Kidney (tissue), 14 donors: ENCODE measurements around the gene TFE3. TPM values are rescaled to one million over a fixed set of nuclear protein-coding genes. Genes with fewer than 3 reads are reported as not detected.

Experiments used
- DNase-seq, 5 donors: peaks; one replicate each; pipeline ENCODE4 v3.0.0-alpha.2; 2013 to 2020
- FAIRE-seq: peaks from 2 replicates; lab custom pipeline; 2012; peaks lifted over from hg19 to GRCh38; lab: Jason Lieb, UNC
- H3K27ac ChIP-seq, 2 donors: one replicate each; pipeline ENCODE4 v1.7.0; 2013; ENCODE audit warnings: low read depth in 2 of 2, low read length in 2 of 2, inconsistent platforms in 1 of 2
- H3K27me3 ChIP-seq: one replicate; pipeline ENCODE4 v1.7.1; 2013; ENCODE audit warnings: low read length, inconsistent platforms; ENCODE audit not compliant: control insufficient read depth, insufficient read depth
- H3K36me3 ChIP-seq, 3 donors: one replicate each; pipeline versions ENCODE4 v1.7.0 to v1.7.1; 2013; ENCODE audit warnings: low read length in 3 of 3, control low read depth in 1 of 3, inconsistent platforms in 1 of 3; ENCODE audit not compliant: insufficient read depth in 3 of 3, control insufficient read depth in 2 of 3
- H3K4me1 ChIP-seq, 3 donors: one replicate each; pipeline versions ENCODE4 v1.7.0 to v1.7.1; 2013; ENCODE audit warnings: low read length in 3 of 3, inconsistent platforms in 1 of 3, low read depth in 1 of 3; ENCODE audit not compliant: control insufficient read depth in 2 of 3, insufficient read depth in 2 of 3
- H3K4me3 ChIP-seq, 3 donors: one replicate each; pipeline versions ENCODE4 v1.7.0 to v1.8.1; 2013; ENCODE audit warnings: low read length in 3 of 3, control low read depth in 1 of 3, inconsistent platforms in 1 of 3
- H3K9ac ChIP-seq, 3 donors: one replicate each; pipeline versions ENCODE4 v1.7.0 to v1.7.1; 2013; ENCODE audit warnings: low read length in 3 of 3, control low read depth in 1 of 3, inconsistent platforms in 1 of 3
- H3K9me3 ChIP-seq, 3 donors: one replicate each; pipeline versions ENCODE4 v1.7.0 to v1.7.1; 2013; ENCODE audit warnings: low read length in 3 of 3, control low read depth in 1 of 3, inconsistent platforms in 1 of 3; ENCODE audit not compliant: control insufficient read depth in 2 of 3, insufficient read depth in 1 of 3
- CTCF ChIP-seq: IDR thresholded peaks from 3 replicates; pipeline ENCODE4 v1.5.1; 2012; ENCODE audit warnings: mild to moderate bottlenecking, moderate library complexity, borderline replicate concordance; ENCODE audit not compliant: insufficient read depth; ENCODE audit errors: extremely low read depth
- intact Hi-C: fragments of 100-400 bp; cut with DNase I; formaldehyde crosslinking; loops from one replicate; pipeline ENCODE4 v1.11.1; 2022
- polyA plus RNA-seq: library from polyadenylated mRNA; stranded (reverse); fragments of 350-450 nt; fragmentation: Illumina TruSeq; extraction: RNeasy Lipid Tissue Mini Kit (QIAGEN cat#74804); gene quantifications from one replicate; pipeline ENCODE4 v1.2.3, GENCODE V29; 2014; ENCODE audit warnings: low read depth, low replicate concordance; ENCODE audit not compliant: insufficient read depth
- total RNA-seq: library from RNA; stranded (reverse); fragmentation: NEBNext Ultra II Directional; extraction: Animal tissue kit (Norgen Biotek cat#: 25700); gene quantifications from one replicate; pipeline ENCODE4 v1.2.1, GENCODE V29; 2021
- donor health status: control.
- donor health status: control.
- donor health status: control.
- donor health status: control.
- donor health status: control.
- donor health status: DM: yes; HTN: yes; CAD: no.
- donor health status: Normal renal cell carcinoma (clear cell type).

The TFE3 gene
- total and polyA plus RNA-seq, 2 donors from 2014 or later = 32.8 to 47.3 TPM

- TF ChIP-seq CTCF = no peak
- peaks cover 0 to 7% (median 0%) of the 10 kb centered on the region in 3 donors for H3K4me1 ChIP-seq
- H3K9ac ChIP-seq = no peak overlapping the region
- FAIRE-seq (no peak), DNase-seq (peak in 1 of 5 donors; percentile 42)
- no peaks in the 10 kb centered on the region for H3K9me3 ChIP-seq
- no peak overlapping the region for H3K27ac ChIP-seq
- H3K4me3 ChIP-seq = no peak overlapping the region
- H3K36me3 ChIP-seq = peaks cover 0 to 9% (median 0%) of the 10 kb centered on the region in 3 donors
- H3K27me3 ChIP-seq = no peaks in the 10 kb centered on the region
- intact Hi-C loops = no loop called here
Measured at GRCh38 chrX:49075347-49075746, 32.2 kb upstream of the TFE3 start.

- peak; percentile 86 for FAIRE-seq
- Histone ChIP-seq H3K27ac (peak within 1 kb of the TSS in 1 of 2 donors; percentile 64), H3K4me3 (peak within 1 kb of the TSS; percentile 61 to 73 (median 64)), H3K27me3 (no peaks in the 10 kb centered on the region), H3K9ac (peak within 1 kb of the TSS in 2 of 3 donors; percentile 36 to 46), H3K36me3 (peaks cover 0 to 9% (median 0%) of the 10 kb centered on the region in 3 donors), H3K4me1 (peaks cover 0 to 7% (median 0%) of the 10 kb centered on the region in 3 donors), H3K9me3 (no peaks in the 10 kb centered on the region)
- intact Hi-C loops = no loop called here
- peak; percentile 93 to 97 (median 95) for DNase-seq
- TF ChIP-seq CTCF = peak; percentile 1
Measured at GRCh38 chrX:49073601-49074575, 30.7 kb upstream of the TFE3 start, which contains the start of gene PRAF2. Gene PRAF2, minus strand, starts transcription at chrX:49074002. Its CDS starts 15 bp downstream, at chrX:49073987.

GRCh38 chrX:49072712-49073095 lies 29.5 kb upstream of the TFE3 start:
- no peak for TF ChIP-seq CTCF
- no peak overlapping the region for H3K27ac ChIP-seq
- intact Hi-C loops = no loop called here
- H3K4me3 ChIP-seq = peak overlapping the region in 1 of 3 donors; percentile 64
- H3K36me3 ChIP-seq = peaks cover 0 to 9% (median 0%) of the 10 kb centered on the region in 3 donors
- FAIRE-seq (no peak), DNase-seq (peak in 1 of 5 donors; percentile 58)
- no peaks in the 10 kb centered on the region for H3K27me3 ChIP-seq
- no peaks in the 10 kb centered on the region for H3K9me3 ChIP-seq
- H3K9ac ChIP-seq = no peak overlapping the region
- H3K4me1 ChIP-seq = peaks cover 0 to 4% (median 0%) of the 10 kb centered on the region in 3 donors
